ENCODE data around the gene GLRX. TPM values are rescaled to one million over a fixed set of nuclear protein-coding genes. Genes with fewer than 3 reads are reported as not detected.

GLRX gene
- total and polyA plus RNA-seq, 2 of the 13 experiments (the other 11 are each of a cell fraction or from before 2014, with no cell fraction given), result 63.8 to 499 TPM

DNA sequence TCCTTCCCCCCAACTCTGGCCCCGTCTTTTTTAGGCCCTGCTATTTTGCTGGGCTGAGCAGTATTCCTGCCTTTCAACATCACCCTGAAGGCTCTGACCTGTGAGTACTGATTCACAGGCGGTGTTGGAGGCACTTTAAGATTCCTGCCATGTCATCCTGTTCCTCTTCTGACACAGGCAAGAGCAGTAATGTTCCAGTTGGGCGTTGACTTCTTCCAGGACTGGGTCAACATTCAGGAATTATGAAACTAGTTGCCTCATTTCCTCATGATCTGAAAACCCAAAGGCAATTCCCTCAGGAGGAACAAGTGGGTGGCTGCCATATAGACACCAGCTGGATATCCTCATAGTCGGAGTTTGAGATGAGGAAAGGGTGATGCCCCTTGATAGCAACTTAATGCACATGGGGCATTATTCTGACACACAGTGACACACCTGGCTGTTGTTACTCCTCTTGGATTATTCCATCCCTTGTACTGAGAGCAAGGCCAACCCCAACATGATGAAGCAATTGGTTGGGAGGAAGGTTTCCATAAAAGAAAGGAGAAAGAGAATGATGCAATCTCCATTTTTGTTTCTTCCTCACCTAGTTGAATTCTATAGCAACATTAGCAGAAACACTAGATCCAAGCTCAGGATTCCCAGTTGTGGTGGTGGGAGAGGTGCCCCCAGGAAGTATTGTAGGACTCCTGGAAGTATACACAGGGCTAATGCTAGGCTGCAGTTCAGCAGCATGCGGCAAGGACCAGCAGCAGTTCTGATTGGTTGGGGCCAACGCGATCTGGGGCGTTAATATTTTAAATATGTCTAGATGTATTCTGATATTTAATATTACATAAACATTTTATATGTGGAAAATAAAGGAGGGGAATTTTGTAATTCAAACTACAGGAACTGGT lies 19.6 kb upstream of the GLRX start (continued):
- TF ChIP-seq, protein P1, sequence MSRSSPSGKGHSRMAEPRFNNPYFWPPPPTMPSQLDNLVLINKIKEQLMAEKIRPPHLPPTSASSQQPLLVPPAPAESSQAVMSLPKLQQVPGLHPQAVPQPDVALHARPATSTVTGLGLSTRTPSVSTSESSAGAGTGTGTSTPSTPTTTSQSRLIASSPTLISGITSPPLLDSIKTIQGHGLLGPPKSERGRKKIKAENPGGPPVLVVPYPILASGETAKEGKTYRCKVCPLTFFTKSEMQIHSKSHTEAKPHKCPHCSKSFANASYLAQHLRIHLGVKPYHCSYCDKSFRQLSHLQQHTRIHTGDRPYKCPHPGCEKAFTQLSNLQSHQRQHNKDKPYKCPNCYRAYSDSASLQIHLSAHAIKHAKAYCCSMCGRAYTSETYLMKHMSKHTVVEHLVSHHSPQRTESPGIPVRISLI (CRISPR knock-in tag; IDR thresholded peaks at IDR 0.05; ENCODE audit: borderline replicate concordance), result no peak
- TF ChIP-seq GZF1 (CRISPR knock-in tag; IDR thresholded peaks at IDR 0.05) (no peak), KDM4B (CRISPR knock-in tag; IDR thresholded peaks at IDR 0.05) (no peak), ZNF33B (CRISPR knock-in tag; IDR thresholded peaks at IDR 0.05) (no peak), SP140L (CRISPR knock-in tag; IDR thresholded peaks at IDR 0.05; ENCODE audit: borderline replicate concordance) (no peak), GATAD2A (CRISPR knock-in tag; IDR thresholded peaks at IDR 0.05) (peak; percentile 13; the same call in 1 of the 2 replicates), NFE2 (CRISPR knock-in tag; IDR thresholded peaks at IDR 0.05) (peak; percentile 17; the same call in 1 of the 2 replicates), ZNF235 (CRISPR knock-in tag; IDR thresholded peaks at IDR 0.05; ENCODE audit: borderline replicate concordance) (no peak), KAT2B (IDR thresholded peaks at IDR 0.05; ENCODE audit: borderline replicate concordance, low read depth, low read length) (no peak), FOSL2 (CRISPR knock-in tag; IDR thresholded peaks at IDR 0.05) (peak; percentile 28; the same call in 1 of the 2 replicates), AGO2 (optimal IDR thresholded peaks at IDR 0.05; ENCODE audit: low read depth, low read length) (no peak), PPARG (CRISPR knock-in tag; conservative IDR thresholded peaks at IDR 0.05) (no peak), ZEB1 (IDR thresholded peaks at IDR 0.05; ENCODE audit: insufficient replicate concordance, low read depth) (no peak), ZNF232 (CRISPR knock-in tag; IDR thresholded peaks at IDR 0.05; ENCODE audit: borderline replicate concordance) (no peak), ZFP62 (CRISPR knock-in tag; IDR thresholded peaks at IDR 0.05) (no peak), ZNF75D (CRISPR knock-in tag; IDR thresholded peaks at IDR 0.05; ENCODE audit: borderline replicate concordance) (no peak), ZNF644 (CRISPR knock-in tag; IDR thresholded peaks at IDR 0.05; ENCODE audit: low read depth) (peak; percentile 61; the same call in 1 of the 2 replicates), ZIK1 (CRISPR knock-in tag; IDR thresholded peaks at IDR 0.05; ENCODE audit: borderline replicate concordance, low read depth) (no peak), SOX6 (IDR thresholded peaks at IDR 0.05) (no peak), SOX6 (CRISPR knock-in tag; IDR thresholded peaks at IDR 0.05) (no peak), ZNF329 (CRISPR knock-in tag; IDR thresholded peaks at IDR 0.05; ENCODE audit: low read depth) (no peak), GLI4 (CRISPR knock-in tag; IDR thresholded peaks at IDR 0.05; ENCODE audit: borderline replicate concordance) (no peak)
- TF ChIP-seq, protein P2, sequence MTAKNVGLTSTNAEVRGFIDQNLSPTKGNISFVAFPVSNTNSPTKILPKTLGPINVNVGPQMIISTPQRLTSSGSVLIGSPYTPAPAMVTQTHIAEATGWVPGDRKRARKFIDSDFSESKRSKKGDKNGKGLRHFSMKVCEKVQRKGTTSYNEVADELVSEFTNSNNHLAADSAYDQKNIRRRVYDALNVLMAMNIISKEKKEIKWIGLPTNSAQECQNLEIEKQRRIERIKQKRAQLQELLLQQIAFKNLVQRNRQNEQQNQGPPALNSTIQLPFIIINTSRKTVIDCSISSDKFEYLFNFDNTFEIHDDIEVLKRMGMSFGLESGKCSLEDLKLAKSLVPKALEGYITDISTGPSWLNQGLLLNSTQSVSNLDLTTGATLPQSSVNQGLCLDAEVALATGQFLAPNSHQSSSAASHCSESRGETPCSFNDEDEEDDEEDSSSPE (CRISPR knock-in tag; IDR thresholded peaks at IDR 0.05), result no peak
- TF ChIP-seq, protein P3, sequence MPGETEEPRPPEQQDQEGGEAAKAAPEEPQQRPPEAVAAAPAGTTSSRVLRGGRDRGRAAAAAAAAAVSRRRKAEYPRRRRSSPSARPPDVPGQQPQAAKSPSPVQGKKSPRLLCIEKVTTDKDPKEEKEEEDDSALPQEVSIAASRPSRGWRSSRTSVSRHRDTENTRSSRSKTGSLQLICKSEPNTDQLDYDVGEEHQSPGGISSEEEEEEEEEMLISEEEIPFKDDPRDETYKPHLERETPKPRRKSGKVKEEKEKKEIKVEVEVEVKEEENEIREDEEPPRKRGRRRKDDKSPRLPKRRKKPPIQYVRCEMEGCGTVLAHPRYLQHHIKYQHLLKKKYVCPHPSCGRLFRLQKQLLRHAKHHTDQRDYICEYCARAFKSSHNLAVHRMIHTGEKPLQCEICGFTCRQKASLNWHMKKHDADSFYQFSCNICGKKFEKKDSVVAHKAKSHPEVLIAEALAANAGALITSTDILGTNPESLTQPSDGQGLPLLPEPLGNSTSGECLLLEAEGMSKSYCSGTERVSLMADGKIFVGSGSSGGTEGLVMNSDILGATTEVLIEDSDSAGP (CRISPR knock-in tag; IDR thresholded peaks at IDR 0.05; ENCODE audit: borderline replicate concordance), result no peak
- TF ChIP-seq, protein P4, sequence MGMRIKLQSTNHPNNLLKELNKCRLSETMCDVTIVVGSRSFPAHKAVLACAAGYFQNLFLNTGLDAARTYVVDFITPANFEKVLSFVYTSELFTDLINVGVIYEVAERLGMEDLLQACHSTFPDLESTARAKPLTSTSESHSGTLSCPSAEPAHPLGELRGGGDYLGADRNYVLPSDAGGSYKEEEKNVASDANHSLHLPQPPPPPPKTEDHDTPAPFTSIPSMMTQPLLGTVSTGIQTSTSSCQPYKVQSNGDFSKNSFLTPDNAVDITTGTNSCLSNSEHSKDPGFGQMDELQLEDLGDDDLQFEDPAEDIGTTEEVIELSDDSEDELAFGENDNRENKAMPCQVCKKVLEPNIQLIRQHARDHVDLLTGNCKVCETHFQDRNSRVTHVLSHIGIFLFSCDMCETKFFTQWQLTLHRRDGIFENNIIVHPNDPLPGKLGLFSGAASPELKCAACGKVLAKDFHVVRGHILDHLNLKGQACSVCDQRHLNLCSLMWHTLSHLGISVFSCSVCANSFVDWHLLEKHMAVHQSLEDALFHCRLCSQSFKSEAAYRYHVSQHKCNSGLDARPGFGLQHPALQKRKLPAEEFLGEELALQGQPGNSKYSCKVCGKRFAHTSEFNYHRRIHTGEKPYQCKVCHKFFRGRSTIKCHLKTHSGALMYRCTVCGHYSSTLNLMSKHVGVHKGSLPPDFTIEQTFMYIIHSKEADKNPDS (CRISPR knock-in tag; IDR thresholded peaks at IDR 0.05), result no peak

Data from HepG2 (cell line).